Measurements from ENCODE around the gene USP49. TPM values are rescaled to one million over a fixed set of nuclear protein-coding genes. Genes with fewer than 3 reads are reported as not detected.

The USP49 gene
- total and polyA plus RNA-seq, 8 donors: 0.50 to 26.3 (median 4.6) TPM

DNA sequence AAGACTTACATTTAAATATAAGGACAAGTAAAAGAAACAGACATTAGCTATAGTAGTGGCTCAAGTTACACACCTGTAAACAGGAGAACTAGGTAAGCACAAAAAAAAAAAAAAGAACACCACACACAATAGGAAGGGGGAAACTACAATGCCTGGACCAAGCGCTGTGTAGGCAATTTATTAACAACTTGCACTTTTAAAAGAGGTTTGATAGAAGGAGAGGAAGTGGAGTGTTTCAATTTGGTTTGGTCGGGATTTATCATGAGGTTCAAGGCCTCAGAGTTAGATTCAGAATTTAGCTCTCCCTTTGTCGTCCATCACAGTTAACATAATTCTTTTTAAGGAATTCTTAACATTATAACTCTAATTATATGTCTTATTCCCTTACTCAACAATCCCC, 1.1 kb upstream of the USP49 start:
- TF ChIP-seq POLR2A (IDR thresholded peaks at IDR 0.05): no peak
- no peak for TF ChIP-seq EP300 (IDR thresholded peaks at IDR 0.05)
- no peak for TF ChIP-seq POLR2AphosphoS5 (IDR thresholded peaks at IDR 0.05)
- TF ChIP-seq, protein P1, sequence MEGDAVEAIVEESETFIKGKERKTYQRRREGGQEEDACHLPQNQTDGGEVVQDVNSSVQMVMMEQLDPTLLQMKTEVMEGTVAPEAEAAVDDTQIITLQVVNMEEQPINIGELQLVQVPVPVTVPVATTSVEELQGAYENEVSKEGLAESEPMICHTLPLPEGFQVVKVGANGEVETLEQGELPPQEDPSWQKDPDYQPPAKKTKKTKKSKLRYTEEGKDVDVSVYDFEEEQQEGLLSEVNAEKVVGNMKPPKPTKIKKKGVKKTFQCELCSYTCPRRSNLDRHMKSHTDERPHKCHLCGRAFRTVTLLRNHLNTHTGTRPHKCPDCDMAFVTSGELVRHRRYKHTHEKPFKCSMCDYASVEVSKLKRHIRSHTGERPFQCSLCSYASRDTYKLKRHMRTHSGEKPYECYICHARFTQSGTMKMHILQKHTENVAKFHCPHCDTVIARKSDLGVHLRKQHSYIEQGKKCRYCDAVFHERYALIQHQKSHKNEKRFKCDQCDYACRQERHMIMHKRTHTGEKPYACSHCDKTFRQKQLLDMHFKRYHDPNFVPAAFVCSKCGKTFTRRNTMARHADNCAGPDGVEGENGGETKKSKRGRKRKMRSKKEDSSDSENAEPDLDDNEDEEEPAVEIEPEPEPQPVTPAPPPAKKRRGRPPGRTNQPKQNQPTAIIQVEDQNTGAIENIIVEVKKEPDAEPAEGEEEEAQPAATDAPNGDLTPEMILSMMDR (IDR thresholded peaks at IDR 0.05): no peak
- H3K4me1 ChIP-seq: peaks cover 5 to 35% (median 25%) of the 10 kb centered on the region in 4 donors
- H3K36me3 ChIP-seq: peaks cover 0 to 3% (median under 1%) of the 10 kb centered on the region in 4 donors
- peak overlapping the region in 4 of 5 donors; percentile 80 to 89 (median 88) for H3K27ac ChIP-seq
- 40 to 54% (median 47%) methylated on average over 3 of the region's 3 CpGs for WGBS, 5 donors
- no peak for DNase-seq
- peak overlapping the region in 3 of 4 donors; percentile 71 to 74 (median 73) for H3K4me3 ChIP-seq
- no peaks in the 10 kb centered on the region for H3K27me3 ChIP-seq
- intact Hi-C loops (cut with DNase I; ENCODE audit: low total_unique reads): no loop called here
- H3K9me3 ChIP-seq: no peaks in the 10 kb centered on the region

DNA sequence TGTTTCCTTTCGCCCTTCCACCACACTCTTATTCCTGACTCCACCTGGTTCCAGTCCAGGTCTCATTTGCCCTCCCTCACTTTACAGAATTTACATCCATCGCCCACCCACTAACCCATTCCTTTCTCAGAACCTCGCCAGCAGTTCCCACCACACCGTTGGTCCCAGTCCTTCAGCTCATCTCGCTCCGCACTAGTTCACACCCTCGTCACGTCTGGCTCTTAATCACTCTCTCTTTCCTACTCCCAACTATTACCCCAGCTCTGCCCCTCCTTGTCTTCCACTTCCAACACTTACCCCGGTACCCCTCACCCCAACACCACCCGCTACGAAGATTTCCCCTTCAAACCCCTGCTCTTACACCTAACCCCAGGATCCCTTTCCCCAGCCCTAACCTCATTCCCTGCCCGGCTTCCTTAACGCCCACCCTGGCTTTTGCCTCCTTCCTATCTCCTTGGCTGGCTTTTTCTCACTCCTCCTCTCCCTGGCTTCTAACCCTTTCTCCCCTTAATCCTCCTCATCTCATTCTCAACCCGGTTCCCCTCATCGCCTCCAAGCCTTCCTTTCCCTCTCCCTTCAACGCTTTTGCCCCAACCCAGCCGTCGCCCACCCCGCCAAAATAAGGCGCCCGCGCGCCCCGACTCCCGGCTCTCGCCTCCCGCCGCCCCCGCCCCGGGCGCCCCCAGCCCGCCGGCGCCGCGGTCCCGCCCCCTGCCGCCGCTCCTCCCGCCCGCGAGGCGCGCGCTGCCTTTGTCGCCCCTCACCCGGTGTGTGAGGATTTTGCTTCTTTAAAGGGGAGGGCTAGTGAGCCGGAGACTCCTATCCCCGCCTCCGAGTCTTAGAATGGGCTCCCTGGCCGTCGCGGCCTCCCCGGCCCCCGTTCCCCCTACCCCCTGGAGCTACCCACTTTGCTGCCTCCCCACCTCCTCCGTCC, 542 bp downstream of the USP49 start:
- WGBS, 5 donors: 1 to 2% (median 2%) methylated on average over 44 to 56 of the region's 56 CpGs
- H3K27ac ChIP-seq: peak overlapping the region in 4 of 5 donors; percentile 80 to 89 (median 88)
- peak; percentile 27 to 42 for DNase-seq

DNA sequence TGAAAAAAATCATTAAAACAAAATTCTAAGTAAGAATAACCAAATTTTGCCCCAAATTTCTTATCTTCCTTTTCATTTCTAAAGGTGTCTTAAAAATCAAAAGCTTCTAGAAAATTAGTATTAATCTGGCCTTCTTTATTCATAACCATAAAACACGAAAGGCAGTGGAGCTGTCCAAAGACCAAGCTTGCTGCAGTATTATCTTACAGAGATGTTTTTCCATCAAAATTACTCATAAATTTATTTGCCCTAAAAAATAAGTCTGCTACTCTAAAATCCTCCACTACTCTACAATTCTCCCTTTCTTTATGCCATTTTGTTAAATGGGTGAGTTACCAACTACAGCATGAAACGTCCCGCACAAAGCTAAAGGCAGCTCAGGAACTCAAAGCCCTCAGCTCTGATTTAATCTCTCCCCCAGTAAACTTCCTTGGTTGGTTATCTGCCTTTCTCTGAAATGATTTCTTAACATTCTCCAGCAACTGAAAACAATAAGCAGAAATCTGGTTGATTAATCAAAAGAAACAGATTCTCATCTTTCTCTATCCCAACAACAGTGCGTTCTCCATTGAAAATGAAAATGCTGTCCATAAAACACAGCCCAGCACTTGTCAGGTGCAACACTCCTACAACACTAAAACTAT, 2.1 kb downstream of the USP49 start:
- Histone ChIP-seq H3K4me3 (no peak overlapping the region), H3K27ac (no peak overlapping the region), H3K4me1 (peaks cover 5 to 35% (median 25%) of the 10 kb centered on the region in 4 donors), H3K36me3 (no peaks in the 10 kb centered on the region), H3K9me3 (no peaks in the 10 kb centered on the region), H3K27me3 (no peaks in the 10 kb centered on the region)
- no peak for DNase-seq
- no peak for TF ChIP-seq EP300 (IDR thresholded peaks at IDR 0.05)
- TF ChIP-seq POLR2A (IDR thresholded peaks at IDR 0.05): no peak
- TF ChIP-seq, protein P1 (IDR thresholded peaks at IDR 0.05): no peak
- no peak for TF ChIP-seq POLR2AphosphoS5 (IDR thresholded peaks at IDR 0.05)
- intact Hi-C loops (cut with DNase I; ENCODE audit: low total_unique reads): no loop called here
- WGBS, 5 donors: 62 to 72% (median 65%) methylated on average over 4 of the region's 4 CpGs

More for the DNA sequence above, 542 bp downstream of the USP49 start:
- H3K27me3 ChIP-seq: no peaks in the 10 kb centered on the region
- peak overlapping the region; percentile 71 to 81 (median 74) for H3K4me3 ChIP-seq
- TF ChIP-seq, protein P1 (IDR thresholded peaks at IDR 0.05): no peak
- no peak for TF ChIP-seq POLR2A (IDR thresholded peaks at IDR 0.05)
- TF ChIP-seq EP300 (IDR thresholded peaks at IDR 0.05): no peak
- TF ChIP-seq POLR2AphosphoS5 (IDR thresholded peaks at IDR 0.05): no peak
- H3K9me3 ChIP-seq: no peaks in the 10 kb centered on the region
- peaks cover 5 to 35% (median 25%) of the 10 kb centered on the region in 4 donors for H3K4me1 ChIP-seq
- no peaks in the 10 kb centered on the region for H3K36me3 ChIP-seq
- intact Hi-C loops (cut with DNase I; ENCODE audit: low total_unique reads): no loop called here

DNA sequence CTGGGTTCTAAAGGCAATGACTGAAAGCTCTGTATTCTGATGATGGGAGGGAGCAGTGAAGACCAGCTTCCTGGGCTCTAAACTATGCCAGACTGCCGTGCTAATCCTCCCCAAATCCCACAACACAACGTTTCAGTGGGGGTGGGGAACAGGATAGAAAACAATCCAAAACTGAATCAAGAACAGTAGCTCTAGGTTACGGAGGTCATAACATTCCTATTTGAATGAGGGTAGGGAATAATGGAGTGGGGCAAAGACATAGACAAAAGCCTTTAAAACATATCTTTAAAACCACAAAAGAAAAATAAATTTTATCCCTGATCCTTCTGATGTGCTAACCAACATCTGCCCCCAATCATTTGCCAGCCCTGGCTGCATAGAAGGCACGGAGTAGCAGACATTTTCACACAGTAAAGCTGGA, 7.8 kb downstream of the USP49 start:
- Histone ChIP-seq H3K4me1 (no peaks in the 10 kb centered on the region), H3K27ac (no peak overlapping the region), H3K9me3 (no peaks in the 10 kb centered on the region), H3K27me3 (no peaks in the 10 kb centered on the region), H3K4me3 (no peak overlapping the region), H3K36me3 (no peaks in the 10 kb centered on the region)
- TF ChIP-seq, protein P1 (IDR thresholded peaks at IDR 0.05): no peak
- no peak for TF ChIP-seq POLR2AphosphoS5 (IDR thresholded peaks at IDR 0.05)
- TF ChIP-seq POLR2A (IDR thresholded peaks at IDR 0.05): no peak
- no peak for TF ChIP-seq EP300 (IDR thresholded peaks at IDR 0.05)
- 54 to 69% (median 66%) methylated on average over 4 of the region's 4 CpGs for WGBS, 5 donors
- intact Hi-C loops (cut with DNase I; ENCODE audit: low total_unique reads): no loop called here
- no peak for DNase-seq

All from stomach (tissue), 9 donors.